SK-N-SH (cell line): ENCODE data around the gene ANKRD34B. TPM values are rescaled to one million over a fixed set of nuclear protein-coding genes. Genes with fewer than 3 reads are reported as not detected.

Experiments
- CTCF ChIA-PET: fragments of 300-600, 350-600 bp; formaldehyde crosslinking; extraction: SDS; loops from one replicate; lab custom pipeline; 2021; lab: Yijun Ruan, JAX
- POLR2A ChIA-PET: fragments of 350-600 bp; sonication (Branson Sonifier 250); formaldehyde crosslinking; extraction: SDS; loops from one replicate; lab custom pipeline; 2020; ENCODE audit warnings: antibody characterized with exemption, inconsistent platforms; lab: Yijun Ruan, JAX
- DNase-seq: peaks from one replicate; pipeline ENCODE4 v3.0.0; 2012
- H2AFZ ChIP-seq: fragments of 200-600 bp; sonication (generic); 2 replicates; pipeline ENCODE4 v1.8.1; 2016; ENCODE audit warnings: antibody characterized with exemption, mild to moderate bottlenecking, low read depth
- H3F3A ChIP-seq: fragments of 200-600 bp; sonication (generic); replicated peaks from 2 replicates; pipeline ENCODE3; 2016; ENCODE audit warnings: antibody characterized with exemption, mild to moderate bottlenecking; ENCODE audit not compliant: insufficient read depth
- H3K27ac ChIP-seq, 2 experiments: fragments of 200-500 bp in 1 of 2; fragments of 200-600 bp in 1 of 2; sonication (Bioruptor generic) in 1 of 2; sonication (generic), shearing (Covaris generic) in 1 of 2; 2 replicates each; pipeline versions ENCODE4 v1.5.1 to v1.6.1; 2014 to 2016; ENCODE audit warnings: low read depth in 2 of 2, inconsistent platforms in 1 of 2, low read length in 1 of 2, mild to moderate bottlenecking in 1 of 2, mixed read lengths in 1 of 2
- H3K27me3 ChIP-seq: fragments of 200-600 bp; sonication (generic), shearing (Covaris generic); 2 replicates; pipeline ENCODE4 v1.6.1; 2016; ENCODE audit warnings: mixed run types; ENCODE audit not compliant: insufficient read depth
- H3K36me3 ChIP-seq, 2 experiments: fragments of 200-500 bp in 1 of 2; fragments of 200-600 bp in 1 of 2; sonication (Bioruptor generic) in 1 of 2; sonication (generic) in 1 of 2; replicated peaks in 1 of 2; 2 replicates each; pipeline versions ENCODE3 to v1.5.1; 2014 to 2016; ENCODE audit warnings: low read length in 1 of 2, mild to moderate bottlenecking in 1 of 2; ENCODE audit not compliant: insufficient read depth in 2 of 2, control insufficient read depth in 1 of 2
- H3K4me1 ChIP-seq, 2 experiments: fragments of 200-500 bp in 1 of 2; fragments of 200-600 bp in 1 of 2; sonication (Bioruptor generic) in 1 of 2; sonication (generic), shearing (Covaris generic) in 1 of 2; 2 replicates each; pipeline versions ENCODE4 v1.5.1 to v1.6.1; 2014 to 2016; ENCODE audit warnings: low read depth in 1 of 2, low read length in 1 of 2, mixed run types in 1 of 2; ENCODE audit not compliant: insufficient read depth in 2 of 2, control insufficient read depth in 1 of 2
- H3K4me2 ChIP-seq: fragments of 200-600 bp; sonication (generic), shearing (Covaris generic); 2 replicates; pipeline ENCODE4 v1.6.1; 2017; ENCODE audit warnings: mixed run types
- H3K4me3 ChIP-seq, 2 experiments: fragments of 200-500 bp in 1 of 2; fragments of 200-600 bp in 1 of 2; sonication (Bioruptor generic) in 1 of 2; sonication (generic), shearing (Covaris generic) in 1 of 2; 2 replicates each; pipeline versions ENCODE4 v1.5.1 to v1.8.1; 2014 to 2016; ENCODE audit warnings: low read depth in 2 of 2, inconsistent platforms in 1 of 2, low read length in 1 of 2, mild to moderate bottlenecking in 1 of 2, mixed read lengths in 1 of 2, moderate library complexity in 1 of 2
- H3K79me2 ChIP-seq: fragments of 200-600 bp; sonication (generic); 2 replicates; pipeline ENCODE4 v1.8.1; 2017; ENCODE audit warnings: mild to moderate bottlenecking; ENCODE audit not compliant: insufficient read depth
- H3K9ac ChIP-seq: fragments of 200-600 bp; sonication (generic); 2 replicates; pipeline ENCODE4 v1.6.1; 2017; ENCODE audit warnings: mixed run types
- H3K9me2 ChIP-seq: fragments of 200-600 bp; sonication (generic); 2 replicates; pipeline ENCODE4 v1.6.1; 2017; ENCODE audit warnings: mixed run types
- H3K9me3 ChIP-seq: fragments of 200-600 bp; sonication (generic); 2 replicates; pipeline ENCODE4 v1.6.1; 2017; ENCODE audit warnings: mixed run types, mild to moderate bottlenecking, moderate library complexity
- H4K20me1 ChIP-seq: fragments of 200-600 bp; sonication (generic); 2 replicates; pipeline ENCODE4 v1.6.1; 2017; ENCODE audit warnings: mild to moderate bottlenecking, mixed run types; ENCODE audit not compliant: insufficient read depth
- EZH2phosphoT487 ChIP-seq: fragments of 200-600 bp; sonication (generic); IDR thresholded peaks from 2 replicates; pipeline ENCODE4 v1.6.1; 2017; ENCODE audit warnings: low read depth, mixed run types, mild to moderate bottlenecking, antibody characterized with exemption, moderate library complexity, borderline replicate concordance
- FOXM1 ChIP-seq: IDR thresholded peaks from 2 replicates; pipeline ENCODE4 v1.4.0; 2012; ENCODE audit warnings: low read depth, mild to moderate bottlenecking
- JUND ChIP-seq: IDR thresholded peaks from 2 replicates; pipeline ENCODE4 v1.4.0; 2012
- NRF1 ChIP-seq: IDR thresholded peaks from 2 replicates; pipeline ENCODE4 v1.6.1; 2012; ENCODE audit warnings: low read depth, mild to moderate bottlenecking, low read length
- TAF1 ChIP-seq: IDR thresholded peaks from 2 replicates; pipeline ENCODE4 v1.6.1; 2012; ENCODE audit warnings: low read depth, mild to moderate bottlenecking, low read length, moderate library complexity, borderline replicate concordance
- TCF12 ChIP-seq: IDR thresholded peaks from 2 replicates; pipeline ENCODE4 v1.4.0; 2012
- WGBS: methylation state at CpG from one replicate; pipeline ENCODE4 v1.1.6; 2017; ENCODE audit warnings: low lambda C conversion rate; 5-methylcytosine and 5-hydroxymethylcytosine counted together
- polyA plus RNA-seq, 3 experiments: library from polyadenylated mRNA; depleted of rRNA; stranded (reverse); fragments of >200 nt; gene quantifications; 2 replicates each; pipeline ENCODE4 v1.2.3, GENCODE V29; 2012
- TF ChIP-seq, protein P1 (sequence below): IDR thresholded peaks from 2 replicates; pipeline ENCODE4; 2012
- TF ChIP-seq, protein P2 (sequence below): IDR thresholded peaks from 2 replicates; pipeline ENCODE4 v1.4.0; 2012; ENCODE audit warnings: low read depth

The ANKRD34B gene
- polyA plus RNA-seq, 1 of the 3 experiments (the other 2 are of a cell fraction), result not detected

DNA sequence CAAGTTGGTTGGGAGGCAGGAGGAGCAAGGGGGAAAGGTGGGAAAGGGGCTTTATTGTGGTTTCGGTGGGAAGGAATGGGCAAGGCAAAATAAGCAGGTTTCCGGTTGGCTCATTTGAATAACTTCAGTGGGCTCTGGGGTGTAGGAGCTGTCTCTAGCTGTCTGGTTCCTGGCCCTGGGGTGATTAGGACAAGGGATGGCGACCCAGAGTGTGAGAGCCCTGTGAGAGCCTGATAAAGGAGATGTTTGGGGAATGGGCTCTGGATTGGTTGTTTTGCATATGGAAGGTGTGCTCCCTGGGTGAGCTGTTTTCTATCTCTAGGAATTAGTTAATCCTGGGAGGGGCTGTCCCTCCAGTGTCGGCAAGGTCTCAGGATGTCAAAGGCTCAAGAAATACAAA, 15.4 kb downstream of the ANKRD34B start:
- Histone ChIP-seq H3K4me3 (no peak overlapping the region), H3K9me3 (no peaks in the 10 kb centered on the region), H3F3A (no peaks in the 10 kb centered on the region), H3K27me3 (no peaks in the 10 kb centered on the region; the same call in 1 of the 2 replicates), H3K9ac (no peak overlapping the region), H3K4me2 (no peak overlapping the region), H2AFZ (no peak overlapping the region), H3K4me1 (no peaks in the 10 kb centered on the region), H3K27ac (no peak overlapping the region), H3K79me2 (no peaks in the 10 kb centered on the region), H4K20me1 (no peaks in the 10 kb centered on the region), H3K36me3 (no peaks in the 10 kb centered on the region), H3K9me2 (no peaks in the 10 kb centered on the region)
- DNase-seq, result no peak
- ChIA-PET POLR2A (no interaction called here), CTCF (no interaction called here)
- 61% methylated on average over 4 of the region's 4 CpGs for WGBS
- TF ChIP-seq, protein P1, sequence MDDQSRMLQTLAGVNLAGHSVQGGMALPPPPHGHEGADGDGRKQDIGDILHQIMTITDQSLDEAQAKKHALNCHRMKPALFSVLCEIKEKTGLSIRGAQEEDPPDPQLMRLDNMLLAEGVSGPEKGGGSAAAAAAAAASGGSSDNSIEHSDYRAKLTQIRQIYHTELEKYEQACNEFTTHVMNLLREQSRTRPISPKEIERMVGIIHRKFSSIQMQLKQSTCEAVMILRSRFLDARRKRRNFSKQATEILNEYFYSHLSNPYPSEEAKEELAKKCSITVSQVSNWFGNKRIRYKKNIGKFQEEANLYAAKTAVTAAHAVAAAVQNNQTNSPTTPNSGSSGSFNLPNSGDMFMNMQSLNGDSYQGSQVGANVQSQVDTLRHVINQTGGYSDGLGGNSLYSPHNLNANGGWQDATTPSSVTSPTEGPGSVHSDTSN, result no peak
- no peak for TF ChIP-seq NRF1

DNA sequence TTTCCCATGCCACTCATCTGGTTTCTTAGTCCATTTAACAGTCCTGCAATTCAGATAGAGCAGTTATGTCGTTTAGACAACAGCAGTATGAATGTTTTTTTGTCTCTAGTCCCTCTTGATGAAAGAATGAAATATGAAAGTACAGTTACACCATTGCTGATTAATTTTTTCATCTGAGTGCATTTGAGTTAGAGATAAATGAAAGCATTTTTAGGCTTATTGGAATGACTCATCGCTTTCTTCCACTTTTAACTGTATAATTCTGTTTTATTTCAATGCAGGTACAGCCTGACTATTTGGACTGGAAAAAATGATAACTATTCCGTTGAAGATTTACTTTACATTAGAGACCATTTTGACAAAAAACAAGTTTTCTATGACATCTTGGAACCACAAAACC, 28.7 kb downstream of the ANKRD34B start:
- POLR2A ChIA-PET, result no interaction called here
- no peaks in the 10 kb centered on the region; a peak in 2 of 4 replicates for H3K4me1 ChIP-seq

DNA sequence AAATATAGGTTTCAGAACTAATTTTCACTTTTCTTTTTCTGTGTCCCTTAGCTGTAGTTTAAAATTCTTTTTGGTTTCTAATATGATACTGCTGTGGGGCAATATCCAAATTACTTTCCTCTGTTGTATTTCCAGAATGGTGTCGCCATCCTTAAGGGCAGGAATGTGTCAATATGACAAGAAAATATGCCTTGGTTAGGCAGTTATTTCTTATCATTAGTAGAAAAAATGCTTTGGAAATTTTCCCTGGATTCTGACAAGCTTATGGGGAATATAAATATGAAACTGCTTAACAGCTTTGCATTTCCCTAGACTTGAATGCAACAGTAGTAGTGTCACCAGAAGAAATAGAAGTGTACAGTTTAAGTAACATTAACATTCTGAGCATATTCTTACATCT, 29.4 kb downstream of the ANKRD34B start:
- Histone ChIP-seq H3F3A (no peaks in the 10 kb centered on the region), H3K9me3 (no peaks in the 10 kb centered on the region), H3K4me3 (no peak overlapping the region), H3K4me1 (no peaks in the 10 kb centered on the region; a peak in 2 of 4 replicates), H3K27ac (peak overlapping the region in 1 of 2 experiments; percentile 56; a peak in 1 of 4 replicates), H3K27me3 (no peaks in the 10 kb centered on the region), H2AFZ (no peak overlapping the region), H3K9ac (no peak overlapping the region), H3K4me2 (no peak overlapping the region), H3K9me2 (no peaks in the 10 kb centered on the region), H4K20me1 (no peaks in the 10 kb centered on the region), H3K79me2 (no peaks in the 10 kb centered on the region), H3K36me3 (no peaks in the 10 kb centered on the region)
- no peak for TF ChIP-seq EZH2phosphoT487
- no peak for TF ChIP-seq FOXM1
- 96% methylated on average over 1 of the region's 1 CpG for WGBS
- CTCF ChIA-PET, result no interaction called here
- DNase-seq, result no peak
- POLR2A ChIA-PET, result no interaction called here

More for the DNA sequence above, 28.7 kb downstream of the ANKRD34B start:
- Histone ChIP-seq H4K20me1 (no peaks in the 10 kb centered on the region), H3K9me2 (no peaks in the 10 kb centered on the region), H3F3A (no peaks in the 10 kb centered on the region)
- TF ChIP-seq TCF12, result peak; percentile 26; the same call in 1 of the 2 replicates
- no peak; the same call in 1 of the 2 replicates for TF ChIP-seq JUND
- TF ChIP-seq, protein P2, sequence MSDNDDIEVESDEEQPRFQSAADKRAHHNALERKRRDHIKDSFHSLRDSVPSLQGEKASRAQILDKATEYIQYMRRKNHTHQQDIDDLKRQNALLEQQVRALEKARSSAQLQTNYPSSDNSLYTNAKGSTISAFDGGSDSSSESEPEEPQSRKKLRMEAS, result no peak
- no peak for TF ChIP-seq TAF1
- TF ChIP-seq, all 33 proteins: peak for 1
- Histone ChIP-seq H3K9ac (no peak overlapping the region), H3K27ac (peak overlapping the region in 1 of 2 experiments; percentile 56; a peak in 1 of 4 replicates), H3K4me2 (no peak overlapping the region), H3K79me2 (no peaks in the 10 kb centered on the region), H3K36me3 (no peaks in the 10 kb centered on the region), H3K4me3 (no peak overlapping the region; a peak in 1 of 4 replicates), H2AFZ (no peak overlapping the region), H3K9me3 (no peaks in the 10 kb centered on the region), H3K27me3 (no peaks in the 10 kb centered on the region)
- WGBS, result 38% methylated on average over 3 of the region's 3 CpGs
- no peak for DNase-seq
- CTCF ChIA-PET, result no interaction called here
